Measurements from ENCODE around the gene ZPBP2. TPM values are rescaled to one million over a fixed set of nuclear protein-coding genes. Genes with fewer than 3 reads are reported as not detected.
"Not testable (repeated sequence)": the region's sequence is repeated elsewhere in the genome, so short reads cannot be mapped to it uniquely, and the experiment has no call there.

ZPBP2 gene
- total RNA-seq, 1 experiment from 2014 or later = not detected

DNA sequence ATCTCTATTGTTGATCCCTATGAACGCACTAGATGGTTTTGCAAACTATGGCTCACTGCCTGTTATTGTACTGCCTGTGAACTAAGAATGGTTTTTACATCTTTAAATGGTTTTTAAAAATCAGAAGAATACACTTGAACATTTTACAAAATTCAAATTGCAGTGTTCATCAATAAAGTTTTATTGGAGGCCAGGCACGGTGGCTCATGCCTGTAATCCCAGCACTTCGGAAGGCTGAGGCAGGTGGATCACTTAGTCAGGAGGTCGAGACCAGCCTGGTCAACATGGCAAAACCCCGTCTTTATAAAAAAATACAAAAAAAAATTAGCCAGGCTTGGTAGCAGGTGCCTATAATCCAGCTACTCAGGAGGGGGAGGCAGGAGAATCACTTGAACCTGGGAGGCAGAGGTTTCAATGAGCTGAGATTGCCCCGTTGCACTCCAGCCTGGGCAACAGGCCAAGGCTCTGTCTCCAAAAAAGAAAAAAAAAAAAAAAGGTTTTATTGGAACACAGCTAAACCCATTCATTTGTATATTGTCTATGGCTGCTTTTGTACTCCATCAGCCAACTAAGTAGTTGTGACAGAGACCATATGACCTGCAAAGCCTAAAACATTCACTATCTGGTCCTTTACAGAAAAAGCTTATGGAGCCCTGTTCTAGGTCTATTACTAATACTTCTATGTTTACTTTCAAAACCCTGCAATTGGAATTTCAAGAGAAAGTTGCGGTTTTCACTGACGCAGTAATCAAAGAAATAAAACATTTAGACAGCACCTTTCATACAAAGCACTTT lies 22.8 kb upstream of the ZPBP2 start:
- Histone ChIP-seq H3K79me2 (ENCODE audit: low read length) (no peaks in the 10 kb centered on the region), H3K9me3 (ENCODE audit: low read length) (no peaks in the 10 kb centered on the region), H3K36me3 (ENCODE audit: low read depth, low read length) (no peaks in the 10 kb centered on the region), H3K9ac (ENCODE audit: low read length) (no peak overlapping the region), H2AFZ (ENCODE audit: low read length) (no peak overlapping the region), H3K27me3 (ENCODE audit: low read length) (peaks cover 18% of the 10 kb centered on the region; the same call in 1 of the 2 replicates), H3K4me2 (ENCODE audit: low read length) (no peak overlapping the region), H4K20me1 (ENCODE audit: low read length) (no peaks in the 10 kb centered on the region), H3K4me3 (ENCODE audit: low read length) (no peak overlapping the region), H3F3A (ENCODE audit: low read length, unreplicated experiment) (no peaks in the 10 kb centered on the region), H3K4me1 (ENCODE audit: insufficient read depth, low read length) (no peaks in the 10 kb centered on the region), H3K27ac (ENCODE audit: low read length) (no peak overlapping the region), H3K9me2 (replicated peaks; ENCODE audit: low read length) (no peaks in the 10 kb centered on the region)
- DNase-seq = no peak
- no peak for TF ChIP-seq EZH2 (IDR thresholded peaks at IDR 0.05; ENCODE audit: low read length, unreplicated experiment)
- TF ChIP-seq, protein P1, sequence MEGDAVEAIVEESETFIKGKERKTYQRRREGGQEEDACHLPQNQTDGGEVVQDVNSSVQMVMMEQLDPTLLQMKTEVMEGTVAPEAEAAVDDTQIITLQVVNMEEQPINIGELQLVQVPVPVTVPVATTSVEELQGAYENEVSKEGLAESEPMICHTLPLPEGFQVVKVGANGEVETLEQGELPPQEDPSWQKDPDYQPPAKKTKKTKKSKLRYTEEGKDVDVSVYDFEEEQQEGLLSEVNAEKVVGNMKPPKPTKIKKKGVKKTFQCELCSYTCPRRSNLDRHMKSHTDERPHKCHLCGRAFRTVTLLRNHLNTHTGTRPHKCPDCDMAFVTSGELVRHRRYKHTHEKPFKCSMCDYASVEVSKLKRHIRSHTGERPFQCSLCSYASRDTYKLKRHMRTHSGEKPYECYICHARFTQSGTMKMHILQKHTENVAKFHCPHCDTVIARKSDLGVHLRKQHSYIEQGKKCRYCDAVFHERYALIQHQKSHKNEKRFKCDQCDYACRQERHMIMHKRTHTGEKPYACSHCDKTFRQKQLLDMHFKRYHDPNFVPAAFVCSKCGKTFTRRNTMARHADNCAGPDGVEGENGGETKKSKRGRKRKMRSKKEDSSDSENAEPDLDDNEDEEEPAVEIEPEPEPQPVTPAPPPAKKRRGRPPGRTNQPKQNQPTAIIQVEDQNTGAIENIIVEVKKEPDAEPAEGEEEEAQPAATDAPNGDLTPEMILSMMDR (conservative IDR thresholded peaks at IDR 0.05; ENCODE audit: low read depth, low read length) = no peak
- TF ChIP-seq EZH2phosphoT487 (IDR thresholded peaks at IDR 0.05; ENCODE audit: borderline replicate concordance, low read length) = no peak
- intact Hi-C loops (cut with micrococcal nuclease) = no loop called here
- BruUV-seq (replicated peaks) = no TSS peak
- ChIA-PET POLR2A (ENCODE audit: unreplicated experiment) (no interaction called here), CTCF (no interaction called here)
- no peak for ATAC-seq

DNA sequence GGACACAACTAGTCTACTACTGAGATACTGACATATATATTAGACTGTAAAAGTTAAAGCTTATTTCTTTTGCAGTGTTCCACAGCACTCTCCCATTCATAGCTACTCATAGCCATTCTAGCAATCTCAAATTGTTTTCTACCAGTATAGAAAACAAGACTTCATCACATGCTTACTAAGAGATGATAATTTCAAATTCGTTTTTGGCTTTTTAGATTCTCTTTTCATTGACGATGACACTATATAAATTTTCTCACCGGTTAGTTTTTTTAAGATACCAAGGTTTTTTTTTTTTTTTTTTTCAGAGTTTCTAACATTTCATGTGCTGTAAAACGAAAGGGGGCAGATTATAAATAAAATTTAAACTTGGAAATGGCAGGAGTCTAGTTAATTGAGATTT lies 21.8 kb upstream of the ZPBP2 start:
- ATAC-seq (no peak), DNase-seq (no peak)
- Histone ChIP-seq H3K4me2 (ENCODE audit: low read length) (no peak overlapping the region), H3K4me3 (ENCODE audit: low read length) (no peak overlapping the region), H3K36me3 (ENCODE audit: low read depth, low read length) (no peaks in the 10 kb centered on the region), H2AFZ (ENCODE audit: low read length) (no peak overlapping the region), H3F3A (ENCODE audit: low read length, unreplicated experiment) (no peaks in the 10 kb centered on the region), H3K27me3 (ENCODE audit: low read length) (peaks cover 18% of the 10 kb centered on the region; the same call in 1 of the 2 replicates), H3K9ac (ENCODE audit: low read length) (no peak overlapping the region), H3K79me2 (ENCODE audit: low read length) (no peaks in the 10 kb centered on the region), H3K9me3 (ENCODE audit: low read length) (no peaks in the 10 kb centered on the region), H3K9me2 (replicated peaks; ENCODE audit: low read length) (no peaks in the 10 kb centered on the region), H4K20me1 (ENCODE audit: low read length) (no peaks in the 10 kb centered on the region), H3K4me1 (ENCODE audit: insufficient read depth, low read length) (no peaks in the 10 kb centered on the region), H3K27ac (ENCODE audit: low read length) (no peak overlapping the region)
- intact Hi-C loops (cut with micrococcal nuclease) = no loop called here
- ChIA-PET POLR2A (ENCODE audit: unreplicated experiment) (no interaction called here), CTCF (no interaction called here)
- BruUV-seq (replicated peaks) = no TSS peak
- TF ChIP-seq EZH2phosphoT487 (IDR thresholded peaks at IDR 0.05; ENCODE audit: borderline replicate concordance, low read length) (no peak), EZH2 (IDR thresholded peaks at IDR 0.05; ENCODE audit: low read length, unreplicated experiment) (no peak)
- TF ChIP-seq, protein P1 (conservative IDR thresholded peaks at IDR 0.05; ENCODE audit: low read depth, low read length) = no peak

DNA sequence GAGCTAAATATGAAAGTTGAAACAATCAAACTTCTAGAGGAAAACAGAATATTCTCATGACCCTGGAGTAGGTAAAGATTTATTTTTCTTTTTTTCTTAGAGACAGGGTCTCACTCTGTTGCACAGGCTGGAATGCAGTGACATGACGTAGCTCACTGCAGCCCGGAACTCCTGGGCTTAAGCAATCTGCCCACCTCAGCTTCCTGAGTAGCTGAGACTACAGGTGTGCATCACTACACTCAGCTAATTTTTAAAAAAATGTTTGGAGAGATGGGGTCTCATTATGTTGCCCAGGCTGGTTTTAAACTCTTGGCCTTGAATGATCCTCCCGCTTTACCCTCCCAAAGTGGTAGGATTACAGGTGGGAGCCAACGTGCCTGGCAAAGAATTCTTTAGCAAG lies 19.4 kb upstream of the ZPBP2 start:
- no peak overlapping the region for H3K27ac ChIP-seq (ENCODE audit: low read length)
- TF ChIP-seq EZH2 (IDR thresholded peaks at IDR 0.05; ENCODE audit: low read length, unreplicated experiment) = no peak
- no peak for TF ChIP-seq EZH2phosphoT487 (IDR thresholded peaks at IDR 0.05; ENCODE audit: borderline replicate concordance, low read length)
- CTCF ChIA-PET = no interaction called here
- H4K20me1 ChIP-seq (ENCODE audit: low read length) = no peaks in the 10 kb centered on the region
- no peaks in the 10 kb centered on the region for H3K4me1 ChIP-seq (ENCODE audit: insufficient read depth, low read length)
- no peaks in the 10 kb centered on the region for H3K9me3 ChIP-seq (ENCODE audit: low read length)
- BruUV-seq (replicated peaks) = no TSS peak
- POLR2A ChIA-PET (ENCODE audit: unreplicated experiment) = no interaction called here
- no peaks in the 10 kb centered on the region for H3K9me2 ChIP-seq (replicated peaks; ENCODE audit: low read length)
- DNase-seq (no peak), ATAC-seq (no peak)
- H3K79me2 ChIP-seq (ENCODE audit: low read length) = no peaks in the 10 kb centered on the region
- H3K9ac ChIP-seq (ENCODE audit: low read length) = no peak overlapping the region
- no peak overlapping the region for H2AFZ ChIP-seq (ENCODE audit: low read length)
- H3K27me3 ChIP-seq (ENCODE audit: low read length) = peaks cover 12% of the 10 kb centered on the region; the same call in 1 of the 2 replicates
- no peak overlapping the region for H3K4me3 ChIP-seq (ENCODE audit: low read length)
- intact Hi-C loops (cut with micrococcal nuclease) = no loop called here
- no peak overlapping the region for H3K4me2 ChIP-seq (ENCODE audit: low read length)
- H3K36me3 ChIP-seq (ENCODE audit: low read depth, low read length) = no peaks in the 10 kb centered on the region
- no peaks in the 10 kb centered on the region for H3F3A ChIP-seq (ENCODE audit: low read length, unreplicated experiment)

DNA sequence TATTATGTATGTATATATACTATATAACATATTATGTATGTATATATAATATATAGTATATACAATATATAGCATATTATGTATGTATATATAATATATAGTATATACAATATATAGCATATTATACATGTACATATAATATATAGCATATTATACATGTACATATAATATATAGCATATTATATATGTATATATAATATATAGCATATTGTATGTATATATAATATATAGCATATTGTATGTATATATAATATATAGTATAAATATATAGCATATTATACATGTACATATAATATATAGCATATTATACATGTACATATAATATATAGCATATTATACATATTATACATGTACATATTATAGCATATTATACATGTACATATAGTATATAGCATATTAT lies 17.8 kb upstream of the ZPBP2 start:
- BruUV-seq (replicated peaks); H3K9ac ChIP-seq (ENCODE audit: low read length); POLR2A ChIA-PET (ENCODE audit: unreplicated experiment); H3K9me3 ChIP-seq (ENCODE audit: low read length); H3F3A ChIP-seq (ENCODE audit: low read length, unreplicated experiment); H3K79me2 ChIP-seq (ENCODE audit: low read length); H2AFZ ChIP-seq (ENCODE audit: low read length); intact Hi-C loops (cut with micrococcal nuclease); H3K4me3 ChIP-seq (ENCODE audit: low read length); ATAC-seq; H3K27ac ChIP-seq (ENCODE audit: low read length); DNase-seq; H4K20me1 ChIP-seq (ENCODE audit: low read length); H3K9me2 ChIP-seq (replicated peaks; ENCODE audit: low read length); H3K4me2 ChIP-seq (ENCODE audit: low read length); H3K4me1 ChIP-seq (ENCODE audit: insufficient read depth, low read length); H3K36me3 ChIP-seq (ENCODE audit: low read depth, low read length); CTCF ChIA-PET: not testable (repeated sequence)
- H3K27me3 ChIP-seq (ENCODE audit: low read length) = peaks cover 12% of the 10 kb centered on the region; the same call in 1 of the 2 replicates
